Natural killer cell (primary cell): ENCODE data around the gene STAT4. TPM values are rescaled to one million over a fixed set of nuclear protein-coding genes. Genes with fewer than 3 reads are reported as not detected.

ENCODE experiments used
- ATAC-seq, 3 donors: fragments of 150-1000 bp in 2 of 3; fragments of 200-7000 bp in 1 of 3; cut with Tn5 transposase; 1 replicate in 1 of 3; 2 replicates in 2 of 3; pipeline ENCODE4 v1.10.0; 2021; ENCODE audit warnings: mild to moderate bottlenecking in 2 of 3, moderate library complexity in 2 of 3
- DNase-seq, 2 donors: peaks; one replicate each; pipeline versions ENCODE4 v3.0.0 to v3.0.0-alpha.2; 2013 to 2021; ENCODE audit warnings: mixed read lengths in 1 of 2
- H3K27ac ChIP-seq: one replicate; pipeline ENCODE4 v1.5.1; 2013; ENCODE audit warnings: mild to moderate bottlenecking, low read length
- H3K27me3 ChIP-seq: one replicate; pipeline ENCODE4 v1.6.1; 2013; ENCODE audit warnings: low read length; ENCODE audit not compliant: control insufficient read depth, insufficient read depth
- H3K36me3 ChIP-seq: one replicate; pipeline ENCODE4 v1.6.1; 2013; ENCODE audit warnings: low read length; ENCODE audit not compliant: control insufficient read depth, insufficient read depth
- H3K4me1 ChIP-seq: one replicate; pipeline ENCODE4 v1.6.1; 2013; ENCODE audit warnings: low read length; ENCODE audit not compliant: control insufficient read depth, insufficient read depth
- H3K4me3 ChIP-seq: one replicate; pipeline ENCODE4 v1.5.1; 2013; ENCODE audit warnings: low read length
- H3K9me3 ChIP-seq: one replicate; pipeline ENCODE4 v1.6.1; 2013; ENCODE audit warnings: low read length; ENCODE audit not compliant: control insufficient read depth, insufficient read depth
- H3K27ac Mint-ChIP-seq, 2 donors: one replicate each; pipeline ENCODE4 v1.8.0; 2022; ENCODE audit warnings: mild to moderate bottlenecking in 2 of 2, mixed read lengths in 2 of 2, moderate library complexity in 1 of 2
- H3K27me3 Mint-ChIP-seq, 2 donors: one replicate each; pipeline ENCODE4 v1.8.0; 2022; ENCODE audit warnings: low read depth in 2 of 2, mixed read lengths in 2 of 2
- H3K36me3 Mint-ChIP-seq: one replicate; pipeline ENCODE4 v1.8.0; 2022; ENCODE audit warnings: mixed read lengths
- H3K4me1 Mint-ChIP-seq, 2 donors: one replicate each; pipeline ENCODE4 v1.8.0; 2022; ENCODE audit warnings: mixed read lengths in 2 of 2
- H3K4me3 Mint-ChIP-seq: one replicate; pipeline ENCODE4 v1.8.0; 2022; ENCODE audit warnings: mild to moderate bottlenecking, moderate library complexity, mixed read lengths
- H3K9me3 Mint-ChIP-seq, 2 donors: one replicate each; pipeline ENCODE4 v1.8.0; 2022; ENCODE audit warnings: mixed read lengths in 2 of 2
- CTCF ChIP-seq: fragments of 200-600 bp; IDR thresholded peaks from one replicate; pipeline ENCODE4 v1.8.0; 2022; ENCODE audit warnings: antibody characterized with exemption
- WGBS: methylation state at CpG from one replicate; pipeline ENCODE4 v1.1.7; 2013; ENCODE audit warnings: missing lambda C conversion rate; ENCODE audit not compliant: insufficient coverage; 5-methylcytosine and 5-hydroxymethylcytosine counted together
- intact Hi-C: fragments of 100-400 bp; cut with micrococcal nuclease; formaldehyde crosslinking; loops from one replicate; pipeline ENCODE4 v1.14.2; 2022
- total RNA-seq, 4 donors: library from RNA; stranded (reverse); fragments of 120-200 nt in 1 of 4; gene quantifications; one replicate each; pipeline versions ENCODE4 v1.2.3 to v1.2.4, GENCODE V29; 2013 to 2022

The STAT4 gene
- total RNA-seq, 3 donors from 2014 or later (not counting 1 experiment from before 2014, with no cell fraction given): 264 to 339 (median 304) TPM

DNA sequence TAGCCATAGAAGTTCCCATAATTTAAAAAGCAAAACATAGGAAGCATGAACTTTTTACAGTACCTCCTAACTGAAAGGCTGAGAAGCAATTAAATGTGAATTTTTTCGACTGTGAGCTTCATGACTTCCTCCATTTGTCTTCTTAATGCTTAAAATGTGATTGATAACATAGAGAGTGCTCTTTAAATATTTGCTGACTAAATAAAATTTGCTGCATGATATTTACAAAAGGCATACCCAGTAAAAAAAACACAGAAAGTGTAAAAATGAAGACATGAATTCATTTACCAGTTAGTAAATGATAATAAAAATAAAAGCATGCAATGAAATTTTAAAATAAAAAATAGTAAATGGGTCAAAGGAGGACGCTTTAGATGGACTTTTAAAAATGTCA lies 21.9 kb downstream of the STAT4 start:
- Histone ChIP-seq H3K9me3 (no peaks in the 10 kb centered on the region), H3K27ac (peak overlapping the region; percentile 86), H3K27me3 (no peaks in the 10 kb centered on the region), H3K36me3 (peaks cover 3% of the 10 kb centered on the region), H3K4me1 (peaks cover 35% of the 10 kb centered on the region), H3K4me3 (peak overlapping the region; percentile 0)
- Mint-ChIP-seq H3K27ac (peak overlapping the region; percentile 86 to 98), H3K36me3 (peaks cover 14% of the 10 kb centered on the region), H3K4me3 (peak overlapping the region; percentile 71), H3K9me3 (no peaks in the 10 kb centered on the region), H3K27me3 (no peaks in the 10 kb centered on the region), H3K4me1 (peaks cover 72 to 79% of the 10 kb centered on the region in 2 donors)
- WGBS: 75% methylated on average over 1 of the region's 2 CpGs
- ATAC-seq (no peak), DNase-seq (no peak)
- intact Hi-C loops: loop anchor here (1.0 to 5.0 kb wide), 5 partner anchors 15 to 247 kb away; partner anchors contain the start of gene GLS
- TF ChIP-seq CTCF: no peak

- Histone ChIP-seq H3K36me3 (peaks cover 3% of the 10 kb centered on the region), H3K9me3 (no peaks in the 10 kb centered on the region), H3K4me3 (peak overlapping the region; percentile 0), H3K27ac (peak overlapping the region; percentile 86), H3K27me3 (no peaks in the 10 kb centered on the region), H3K4me1 (peaks cover 34% of the 10 kb centered on the region)
- peaks cover 14% of the 10 kb centered on the region for H3K36me3 Mint-ChIP-seq
- no peaks in the 10 kb centered on the region for H3K9me3 Mint-ChIP-seq
- no peak for TF ChIP-seq CTCF
- peak; percentile 68 to 86 (median 75) for ATAC-seq
- peak overlapping the region; percentile 86 to 98 for H3K27ac Mint-ChIP-seq
- intact Hi-C loops: loop anchor here (1.0 to 5.0 kb wide), 5 partner anchors 14 to 246 kb away; partner anchors contain the start of gene GLS
- H3K4me1 Mint-ChIP-seq: peaks cover 72 to 79% of the 10 kb centered on the region in 2 donors
- WGBS: 23% methylated on average over 6 of the region's 8 CpGs
- H3K27me3 Mint-ChIP-seq: no peaks in the 10 kb centered on the region
- DNase-seq: peak in 1 of 2 donors; percentile 65
- peak overlapping the region; percentile 71 for H3K4me3 Mint-ChIP-seq
These were observed 22.5 kb downstream of the STAT4 start for GRCh38 chr2:191128172-191128910.

DNA sequence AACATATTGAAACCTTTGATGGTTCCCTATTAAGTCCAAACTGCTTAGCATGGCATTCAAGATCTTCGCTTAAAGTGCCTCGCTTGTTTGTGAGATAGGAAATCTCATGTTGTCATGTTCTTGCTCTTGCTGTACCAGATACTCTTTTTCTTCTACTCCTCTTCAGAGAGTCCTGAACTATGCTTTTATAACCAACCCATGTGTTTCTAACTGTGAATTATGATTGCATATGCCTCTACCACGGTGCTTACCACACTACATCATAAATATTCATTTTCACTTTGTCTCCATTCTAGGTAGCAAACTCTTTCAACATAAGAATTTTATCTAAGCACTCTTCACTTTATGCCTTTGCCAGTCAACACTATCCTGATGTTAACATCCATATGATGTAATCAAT lies 23.6 kb downstream of the STAT4 start:
- H3K4me3 ChIP-seq: no peak overlapping the region
- no peak for TF ChIP-seq CTCF
- 43% methylated on average over 1 of the region's 3 CpGs for WGBS
- ATAC-seq (peak; percentile 16 to 25 (median 17)), DNase-seq (peak in 1 of 2 donors; percentile 28)
- no peaks in the 10 kb centered on the region for H3K9me3 Mint-ChIP-seq
- intact Hi-C loops: loop anchor here (5.0 kb wide), 2 partner anchors 80 to 245 kb away; partner anchors contain the start of gene GLS
- H3K9me3 ChIP-seq: no peaks in the 10 kb centered on the region
- H3K27ac ChIP-seq: peak overlapping the region; percentile 86
- H3K27me3 Mint-ChIP-seq: no peaks in the 10 kb centered on the region
- peaks cover 75 to 79% of the 10 kb centered on the region in 2 donors for H3K4me1 Mint-ChIP-seq
- H3K4me3 Mint-ChIP-seq: peak overlapping the region; percentile 71
- peaks cover 3% of the 10 kb centered on the region for H3K36me3 ChIP-seq
- peak overlapping the region; percentile 86 to 98 for H3K27ac Mint-ChIP-seq
- H3K27me3 ChIP-seq: no peaks in the 10 kb centered on the region
- H3K36me3 Mint-ChIP-seq: peaks cover 10% of the 10 kb centered on the region
- H3K4me1 ChIP-seq: peaks cover 34% of the 10 kb centered on the region
